GM18861 (cell line): ENCODE measurements around the gene OR2AT4.

ENCODE experiments used
- ATAC-seq: cut with Tn5 transposase; IDR thresholded peaks from one replicate; pipeline ENCODE4 v1.9.1; 2021; ENCODE audit not compliant: unreplicated experiment

Gene OR2AT4

DNA sequence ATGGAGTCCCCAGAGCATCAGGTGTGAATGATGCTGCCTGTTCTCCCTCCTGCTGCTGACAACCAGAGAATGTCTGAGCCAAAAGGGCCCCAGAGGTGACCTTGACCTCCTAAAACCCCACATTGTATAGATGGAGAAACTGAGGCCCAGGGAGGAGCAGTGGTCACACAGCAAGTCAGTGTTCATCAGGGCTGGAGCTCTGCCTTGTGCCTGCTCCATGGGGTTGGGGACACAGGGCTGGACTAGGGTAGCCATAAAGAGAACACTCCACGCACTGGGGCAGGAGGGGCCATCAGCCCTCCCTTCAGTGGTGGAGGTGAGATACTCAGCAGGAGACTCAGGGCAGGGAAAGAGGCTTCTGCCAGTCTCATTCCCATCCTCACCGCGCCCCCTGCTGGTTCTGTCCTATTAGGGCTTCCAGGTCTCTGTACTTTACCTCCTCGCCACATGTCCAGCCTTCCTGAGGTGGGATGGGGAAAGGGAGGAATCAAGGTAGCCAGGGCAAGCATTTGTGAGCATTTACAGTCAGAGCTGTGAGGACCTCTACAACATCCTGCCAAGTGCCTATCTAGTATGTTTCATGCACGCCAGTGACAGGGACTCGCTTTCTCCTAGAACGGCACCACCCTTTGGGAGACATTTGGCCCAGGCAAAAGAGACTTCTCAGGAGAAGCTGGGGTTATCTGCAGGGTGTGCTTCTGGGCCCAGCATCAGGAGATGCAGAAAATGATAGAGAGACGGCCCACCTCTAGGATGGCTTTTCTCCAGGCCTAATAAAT, 64.7 kb downstream of the OR2AT4 start:
- ATAC-seq: no peak
